NCI-H128 (cell line): Measurements from ENCODE around the gene PSMC5.
A peak's percentile ranks its signal among the peaks of the same experiment; 100 is the strongest.

Experiments used
- DNase-seq: peaks from one replicate; lab custom pipeline; 2025; ENCODE audit not compliant: unreplicated experiment; lab: John Stamatoyannopoulos, UW

The PSMC5 gene

DNA sequence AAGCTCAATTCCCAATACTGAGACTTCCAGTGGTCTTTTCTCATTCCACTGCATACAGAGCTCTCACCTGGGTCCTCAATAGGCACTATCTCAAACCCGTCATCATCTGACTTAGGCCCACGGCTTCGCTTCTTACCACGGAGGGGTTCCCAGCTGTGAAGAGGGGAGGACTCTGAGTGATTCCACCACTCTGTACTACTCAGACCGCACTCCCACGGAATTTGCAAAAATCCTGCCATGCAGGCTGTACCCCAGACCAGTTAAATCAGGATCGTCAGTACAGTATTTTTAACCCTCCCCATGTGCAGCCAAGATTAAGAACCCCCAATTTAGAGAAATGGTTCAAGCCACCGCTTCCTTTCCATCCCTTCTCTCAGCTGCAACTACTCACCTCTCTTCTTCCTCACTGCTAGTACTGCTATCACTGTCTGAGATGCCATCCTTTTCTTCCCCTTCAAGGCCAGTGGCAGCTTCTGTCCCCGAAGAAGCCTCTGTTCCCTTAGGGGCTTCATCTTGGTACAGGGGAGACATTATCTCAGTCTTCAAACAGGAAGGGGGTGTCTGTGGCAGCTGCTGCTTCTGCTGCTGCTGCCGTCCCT is 6.2 kb upstream of the PSMC5 start:
- no peak for DNase-seq

DNA sequence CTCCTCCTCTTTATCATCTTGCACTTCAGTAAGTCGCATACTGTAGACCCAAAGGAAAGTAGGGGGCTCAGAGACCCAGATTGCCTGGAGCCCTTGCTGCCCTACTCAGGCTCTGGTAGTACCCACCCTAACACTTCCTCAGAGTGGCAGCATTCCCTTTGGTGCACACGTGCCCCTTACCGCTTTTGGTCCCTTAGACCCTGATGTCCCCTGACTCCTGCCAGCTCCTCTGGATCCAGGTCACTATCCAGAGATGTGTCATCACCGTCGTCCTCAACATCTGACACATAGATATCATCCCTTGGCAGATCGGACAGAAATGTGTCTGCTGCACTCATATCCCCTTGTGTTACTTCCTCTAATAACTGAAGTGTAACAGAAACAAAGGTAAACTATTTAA is 5.4 kb upstream of the PSMC5 start:
- DNase-seq = no peak

DNA sequence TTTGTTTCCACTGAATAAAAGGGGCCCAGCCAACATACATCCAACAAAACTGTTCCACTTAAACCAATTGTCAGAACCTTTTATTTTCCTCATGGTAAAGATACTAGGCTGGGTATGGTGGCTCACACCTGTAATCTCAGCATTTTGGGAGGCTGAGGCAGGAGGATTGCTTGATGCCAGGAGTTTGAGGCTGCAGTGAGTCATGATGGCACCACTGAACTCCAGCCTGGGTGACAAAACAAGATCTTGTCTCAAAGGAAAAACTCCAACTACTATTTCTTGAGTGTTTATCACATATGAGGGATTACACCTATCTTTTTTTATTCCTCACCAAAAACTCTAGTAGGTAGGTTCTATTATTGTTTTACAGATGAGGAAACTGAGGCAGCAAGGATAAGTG is 4.7 kb upstream of the PSMC5 start:
- no peak for DNase-seq

DNA sequence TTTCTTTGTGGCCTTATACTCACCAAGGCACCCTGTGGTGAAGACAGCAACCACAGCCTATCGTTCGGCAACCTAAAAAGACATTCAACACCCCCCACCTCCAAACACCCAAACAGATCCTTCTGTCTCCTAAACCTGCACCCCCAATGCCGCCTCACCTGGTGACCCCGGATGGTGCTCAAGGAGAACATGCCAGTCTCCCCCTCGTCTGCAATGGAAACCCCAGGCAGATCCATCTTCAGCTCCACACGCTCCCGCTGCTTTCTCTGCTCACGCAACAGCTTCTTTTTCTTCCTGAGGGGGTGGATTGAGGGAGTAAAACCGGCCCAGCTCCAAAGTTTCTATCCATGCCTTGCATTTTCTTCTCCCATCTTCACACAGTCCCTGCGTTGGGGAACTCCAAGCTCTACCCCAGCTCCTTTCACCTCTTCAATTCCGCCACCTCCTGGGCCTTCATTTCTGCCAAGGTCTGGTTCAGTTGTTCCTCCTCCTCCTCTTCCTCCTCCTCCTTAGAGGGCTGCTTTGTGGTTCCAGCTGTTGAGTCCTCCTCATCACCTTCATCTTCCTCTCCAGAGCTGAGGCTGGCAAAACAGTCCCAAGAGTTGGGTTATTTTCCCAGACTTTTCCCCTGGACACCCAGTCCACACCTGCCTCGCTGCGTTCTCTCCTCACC is 3.4 kb upstream of the PSMC5 start:
- no peak for DNase-seq

DNA sequence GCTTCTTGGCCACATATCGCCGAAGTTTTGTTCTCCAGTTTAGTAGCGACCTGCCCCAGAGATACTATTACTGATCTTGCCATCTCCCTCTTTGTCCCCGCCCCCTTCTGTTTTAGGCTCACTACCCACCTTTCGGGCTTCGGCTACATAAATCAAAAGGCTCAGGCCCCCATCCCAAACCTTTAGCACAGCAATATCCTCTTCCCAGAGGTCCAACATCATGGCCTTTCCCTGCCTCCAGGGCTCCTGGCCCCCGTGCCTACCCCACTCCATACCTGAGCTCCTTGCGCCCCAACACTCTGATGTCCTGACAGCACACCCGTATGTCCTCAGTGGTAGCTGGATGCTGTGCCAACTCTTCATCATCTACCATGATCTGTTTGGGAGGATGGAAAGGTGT is 2.9 kb upstream of the PSMC5 start:
- no peak for DNase-seq

DNA sequence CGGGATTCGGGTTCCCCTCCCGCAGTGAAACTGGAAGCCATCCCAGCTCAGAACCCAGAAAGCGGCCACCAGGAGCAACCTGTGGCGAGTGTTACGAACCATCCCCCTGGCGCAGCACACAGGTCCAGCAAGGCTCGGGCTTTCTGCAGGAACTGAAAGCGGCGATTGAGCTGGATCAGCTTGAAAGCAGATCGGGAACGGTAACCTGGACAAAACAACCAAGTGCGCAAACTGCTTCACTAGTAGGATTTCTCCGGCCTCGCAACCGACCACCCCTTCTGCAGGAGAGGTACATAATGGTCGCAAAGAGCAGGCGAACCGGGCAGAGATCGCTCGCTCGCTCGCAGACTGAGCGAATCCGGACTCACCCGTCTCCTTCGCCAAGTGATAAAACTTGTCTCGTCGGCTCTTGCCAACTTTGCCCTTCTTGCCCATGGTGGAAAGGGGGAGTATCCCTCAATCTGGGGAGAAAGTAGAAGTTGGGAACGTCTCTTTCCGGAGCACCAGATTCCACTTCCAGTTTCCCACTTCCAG is 696 bp upstream of the PSMC5 start:
- DNase-seq = no peak

DNA sequence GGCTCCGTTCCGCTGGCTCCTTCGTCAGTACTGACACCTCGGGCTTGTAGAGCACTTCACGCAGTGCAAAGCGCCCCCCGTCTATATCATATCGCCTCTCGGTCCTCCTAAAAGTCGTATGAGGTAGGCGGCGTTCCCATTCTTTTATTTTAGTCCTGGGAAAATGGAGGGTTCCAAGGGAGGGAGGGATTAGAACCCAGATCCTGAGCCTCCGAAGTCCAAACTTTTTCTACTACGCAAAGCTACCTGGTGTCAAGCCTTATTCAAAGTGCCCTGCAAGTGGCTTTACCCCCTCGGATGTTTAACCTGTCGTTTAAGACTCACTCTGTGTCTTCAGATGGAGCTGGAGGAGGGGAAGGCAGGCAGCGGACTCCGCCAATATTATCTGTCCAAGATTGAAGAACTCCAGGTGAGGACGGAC is 580 bp downstream of the PSMC5 start:
- DNase-seq = no peak

DNA sequence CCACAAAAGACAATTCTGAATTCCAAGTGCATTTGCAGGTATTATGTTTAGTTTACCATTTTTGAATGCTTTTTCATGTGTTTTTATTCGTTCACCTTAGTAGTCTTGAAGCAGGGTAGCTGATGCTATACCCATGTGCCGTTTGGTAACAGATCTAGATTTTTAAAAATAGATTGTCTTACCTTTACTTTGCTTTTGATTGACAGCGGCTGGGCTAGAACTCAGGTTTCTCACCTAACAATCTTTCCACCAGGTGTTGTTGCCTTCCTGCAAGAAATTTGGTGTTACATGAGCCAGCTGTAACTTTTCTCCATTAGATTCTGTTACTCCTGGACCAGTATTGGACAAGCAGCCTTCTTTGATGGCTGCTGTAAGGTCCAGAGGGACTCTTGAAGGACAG is 1.7 kb downstream of the PSMC5 start:
- no peak for DNase-seq

DNA sequence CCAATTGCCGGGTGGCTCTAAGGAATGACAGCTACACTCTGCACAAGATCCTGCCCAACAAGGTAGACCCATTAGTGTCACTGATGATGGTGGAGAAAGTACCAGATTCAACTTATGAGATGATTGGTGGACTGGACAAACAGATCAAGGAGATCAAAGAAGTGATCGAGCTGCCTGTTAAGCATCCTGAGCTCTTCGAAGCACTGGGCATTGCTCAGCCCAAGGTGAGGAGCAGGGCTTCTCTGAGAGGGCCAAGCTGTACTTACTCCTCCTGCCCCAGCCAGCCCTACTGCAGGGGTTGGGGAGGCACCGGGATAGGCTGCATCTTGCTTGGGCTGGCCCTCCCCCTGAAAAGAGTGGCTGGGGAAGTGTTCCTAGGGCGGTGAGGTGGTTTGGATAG is 3.0 kb downstream of the PSMC5 start:
- DNase-seq = no peak

DNA sequence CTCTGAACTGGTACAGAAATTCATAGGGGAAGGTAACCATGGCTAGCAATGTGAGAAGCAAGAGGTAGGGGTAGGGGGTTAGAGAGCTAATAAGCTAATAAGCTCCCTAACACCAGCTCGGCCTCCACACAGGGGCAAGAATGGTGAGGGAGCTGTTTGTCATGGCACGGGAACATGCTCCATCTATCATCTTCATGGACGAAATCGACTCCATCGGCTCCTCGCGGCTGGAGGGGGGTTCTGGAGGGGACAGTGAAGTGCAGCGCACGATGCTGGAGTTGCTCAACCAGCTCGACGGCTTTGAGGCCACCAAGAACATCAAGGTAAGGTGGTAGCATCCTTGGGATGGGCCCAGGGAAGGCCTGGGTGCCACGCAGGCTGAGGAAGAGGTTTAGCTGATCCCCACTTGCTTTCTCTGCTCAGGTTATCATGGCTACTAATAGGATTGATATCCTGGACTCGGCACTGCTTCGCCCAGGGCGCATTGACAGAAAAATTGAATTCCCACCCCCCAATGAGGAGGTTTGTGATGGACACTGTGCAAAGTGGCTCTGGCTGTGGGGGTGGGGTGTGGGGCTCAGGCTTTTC is 3.8 kb downstream of the PSMC5 start:
- DNase-seq = no peak

DNA sequence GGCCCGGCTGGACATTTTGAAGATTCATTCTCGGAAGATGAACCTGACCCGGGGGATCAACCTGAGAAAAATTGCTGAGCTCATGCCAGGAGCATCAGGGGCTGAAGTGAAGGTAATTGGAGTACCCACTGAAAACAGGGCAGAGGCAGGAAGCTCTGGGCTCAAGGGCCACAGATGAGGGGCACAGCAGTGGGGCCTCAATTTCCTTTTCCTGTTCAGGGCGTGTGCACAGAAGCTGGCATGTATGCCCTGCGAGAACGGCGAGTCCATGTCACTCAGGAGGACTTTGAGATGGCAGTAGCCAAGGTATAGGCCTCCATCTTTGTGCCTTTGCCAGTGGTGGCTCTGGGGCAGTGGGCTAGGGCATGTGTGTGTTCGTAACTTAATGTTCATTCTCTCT is 4.3 kb downstream of the PSMC5 start:
- DNase-seq = no peak

DNA sequence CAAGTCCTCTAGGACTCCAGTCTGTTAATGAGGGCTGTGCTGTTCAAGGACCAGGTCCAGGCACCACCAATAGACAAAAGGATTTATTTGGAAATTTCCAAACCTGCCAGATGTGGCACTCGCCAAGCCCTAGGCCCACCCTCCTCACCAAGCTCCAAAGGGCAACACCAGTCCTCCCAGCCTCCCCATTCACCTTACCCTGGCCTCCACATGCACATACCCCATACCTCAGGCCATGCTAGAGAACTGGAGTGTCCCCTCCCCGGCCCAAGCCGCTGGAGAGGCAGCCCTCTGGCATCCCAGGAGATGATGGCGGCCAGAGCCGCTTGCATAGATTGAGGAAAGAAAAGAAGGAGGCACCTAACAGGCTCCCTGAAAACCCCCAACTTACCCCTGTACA is 4.8 kb downstream of the PSMC5 start:
- no peak for DNase-seq

DNA sequence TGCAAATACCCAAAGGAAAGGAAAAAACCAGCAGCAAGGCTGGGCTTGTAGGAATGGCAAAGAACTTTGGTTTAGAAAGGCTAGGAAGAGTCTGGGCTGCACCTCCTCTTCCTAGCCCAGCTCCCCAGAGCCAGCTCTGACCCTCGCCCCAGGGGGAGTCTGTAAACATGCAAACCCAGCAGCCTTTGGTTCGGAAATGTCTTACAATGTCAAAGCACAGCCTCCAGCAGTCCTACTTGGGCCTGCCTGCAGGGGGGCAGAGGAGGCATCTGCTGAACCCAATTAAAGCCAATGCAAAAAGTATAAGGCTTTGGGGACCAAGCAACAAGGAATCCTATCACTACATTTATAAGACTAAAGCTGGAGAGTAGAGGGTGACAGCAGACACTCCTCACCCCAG is 5.2 kb downstream of the PSMC5 start:
- no peak for DNase-seq

DNA sequence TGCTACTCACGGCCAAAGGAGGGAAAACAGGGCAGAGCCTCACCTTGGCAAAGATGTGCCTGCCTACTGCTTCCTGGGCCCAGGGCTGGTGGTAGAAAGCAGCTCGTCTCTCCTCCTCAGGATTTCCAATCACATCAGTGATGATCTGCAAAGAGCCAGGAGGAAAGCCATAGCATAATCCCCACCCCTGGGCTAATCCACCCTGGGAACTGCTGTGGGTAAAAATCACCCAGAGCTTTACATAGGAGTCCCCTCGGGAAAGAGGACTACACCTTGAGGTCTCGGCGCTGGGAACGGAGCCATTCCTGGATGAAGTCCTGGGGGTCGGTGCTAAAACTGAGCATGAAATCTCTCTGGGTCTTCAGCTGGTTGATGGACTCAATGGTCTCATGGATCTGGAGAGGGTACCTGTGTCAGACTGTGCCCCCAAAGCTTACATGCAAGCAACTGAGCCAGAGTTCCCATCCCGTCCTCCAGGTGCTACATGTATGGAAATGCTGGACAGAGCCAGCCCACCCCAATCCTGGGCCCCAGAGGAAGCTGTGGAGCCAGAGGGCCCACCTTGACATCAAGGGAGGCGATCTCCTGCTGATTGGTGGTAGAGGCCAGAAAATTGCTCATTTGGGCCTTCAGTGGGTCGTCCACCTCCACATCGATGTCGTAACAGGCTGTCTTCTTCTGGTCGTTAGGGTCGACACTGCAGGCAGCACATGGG is 6.0 kb downstream of the PSMC5 start:
- no peak for DNase-seq

DNA sequence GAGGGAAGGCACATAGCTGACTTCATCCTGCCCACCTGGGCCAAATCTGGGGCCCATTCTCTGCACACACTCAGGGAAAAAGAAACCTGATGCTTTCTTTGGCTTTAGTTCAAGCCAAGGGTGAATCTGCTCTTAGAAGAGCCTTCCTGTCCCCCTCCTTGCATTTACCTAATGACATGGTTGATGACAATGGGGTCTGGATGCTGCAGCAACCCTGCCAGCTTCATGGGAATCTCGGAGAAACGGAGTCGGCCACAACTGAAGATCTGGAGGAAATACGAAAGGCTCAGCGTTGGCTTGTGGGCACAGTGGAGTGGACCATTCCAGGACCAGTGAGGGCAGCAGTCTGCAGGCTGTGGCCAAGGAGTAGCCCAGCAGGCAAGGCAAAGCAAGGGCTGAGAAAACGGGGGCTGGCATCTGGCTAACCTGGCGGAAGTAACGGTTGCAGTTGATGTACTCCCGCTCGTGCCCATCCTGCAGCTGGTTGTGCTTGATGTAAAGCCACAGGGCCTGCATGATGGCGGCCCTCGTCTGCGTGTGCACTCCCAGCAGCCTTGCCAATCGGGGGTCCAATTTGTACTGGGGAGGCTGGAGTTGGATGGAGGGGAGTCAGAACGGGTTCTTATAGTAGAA is 6.6 kb downstream of the PSMC5 start:
- no peak for DNase-seq

DNA sequence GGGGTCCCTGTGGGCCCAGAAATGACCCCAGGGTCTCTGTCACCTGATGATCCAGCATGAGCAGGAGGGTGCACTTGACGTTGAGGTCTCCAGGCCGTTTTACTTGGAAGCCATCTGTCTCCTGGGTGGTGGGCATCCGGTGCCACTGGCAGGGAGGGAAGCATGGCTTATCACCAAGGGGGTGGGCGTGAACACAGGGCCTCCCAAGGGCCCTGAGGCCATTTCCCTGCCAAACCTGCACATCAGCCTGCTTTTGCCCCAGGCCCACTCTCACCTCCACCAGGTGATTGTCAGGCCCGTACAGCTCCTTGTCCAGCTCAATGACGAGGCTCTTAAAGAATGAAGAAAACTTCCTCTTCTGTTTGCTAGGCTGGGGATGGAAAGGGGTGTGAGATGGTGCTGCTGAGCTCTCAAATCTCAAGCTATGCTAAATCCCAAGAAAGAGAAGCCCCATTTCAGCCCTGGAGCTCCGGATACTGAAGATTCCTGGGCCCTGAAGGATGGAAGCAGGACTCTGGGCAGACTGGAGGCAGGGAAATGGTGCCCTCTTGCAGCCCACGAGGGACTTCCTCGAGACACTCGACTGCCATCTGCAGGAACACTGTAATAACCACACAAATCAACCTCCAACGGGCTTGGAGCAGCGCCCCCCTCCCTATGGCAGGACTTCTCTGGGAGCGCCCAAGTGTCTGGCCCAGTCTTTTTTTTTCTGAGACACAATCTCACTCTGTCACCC is 7.4 kb downstream of the PSMC5 start:
- peak; percentile 15 for DNase-seq

DNA sequence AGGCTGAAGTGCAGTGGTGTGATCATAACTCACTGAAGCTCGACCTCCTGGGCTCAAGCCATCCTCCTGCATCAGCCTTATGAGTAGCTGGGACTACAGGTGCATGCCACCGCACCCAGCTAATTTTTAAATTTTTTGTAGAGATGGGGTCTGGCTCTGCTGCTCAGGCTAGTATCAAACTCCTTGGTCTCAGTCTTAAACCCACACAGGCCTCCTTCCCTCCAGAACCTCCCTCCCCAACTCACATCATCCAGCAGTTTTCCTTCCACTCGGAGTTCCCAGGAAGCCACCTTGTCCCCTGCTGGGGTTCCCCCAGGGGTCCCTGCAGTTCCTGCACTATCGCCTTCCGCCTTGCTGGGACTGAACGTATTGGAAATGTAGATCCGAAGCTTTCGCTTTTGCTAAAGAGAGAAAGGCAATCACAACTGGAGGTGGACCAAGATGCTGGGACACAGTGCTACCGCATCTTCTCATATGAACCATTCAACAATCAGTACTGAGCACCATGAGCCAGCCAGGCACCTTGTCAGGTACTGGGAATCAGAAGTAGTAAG is 8.0 kb downstream of the PSMC5 start:
- no peak for DNase-seq

DNA sequence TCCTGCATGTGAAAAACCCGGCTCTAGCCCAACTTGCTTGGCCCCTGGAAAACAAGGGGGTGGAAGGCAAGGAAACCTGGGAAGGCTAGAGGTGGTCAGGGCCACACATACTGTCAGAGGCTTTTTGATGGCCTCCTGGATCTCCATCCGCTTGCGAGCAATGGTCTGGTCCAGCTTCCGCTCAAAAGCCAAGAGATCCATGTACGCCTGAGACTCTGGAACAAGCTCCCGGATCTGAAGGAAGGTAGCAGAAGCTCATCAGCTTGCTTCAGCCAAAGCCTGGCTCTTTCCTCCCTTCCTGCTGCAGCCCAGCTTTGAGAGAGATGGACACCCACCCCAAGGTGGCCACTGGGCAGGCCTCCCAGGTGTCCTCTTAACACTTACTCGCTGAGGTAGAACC is 9.6 kb downstream of the PSMC5 start:
- no peak for DNase-seq

DNA sequence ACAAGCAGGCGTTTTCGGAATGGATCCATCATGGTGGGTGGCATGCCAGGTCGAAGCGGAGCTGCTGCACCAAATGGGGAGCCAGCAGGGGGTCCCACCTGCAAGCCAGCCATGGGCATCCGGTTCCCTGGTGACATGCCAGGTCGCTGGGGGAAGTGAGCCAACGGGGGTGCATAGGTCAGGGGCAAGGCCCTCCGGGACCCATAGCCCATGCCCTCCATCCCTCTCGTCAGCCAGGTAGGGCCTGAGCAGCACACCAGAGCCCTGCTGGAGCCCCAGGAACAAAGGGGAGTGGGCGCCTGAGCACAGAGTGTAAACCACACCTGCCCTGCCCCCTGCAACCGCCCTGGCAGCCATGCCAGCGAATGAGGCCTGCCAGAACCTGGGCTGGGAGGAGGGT is 10.2 kb downstream of the PSMC5 start:
- DNase-seq = no peak

DNA sequence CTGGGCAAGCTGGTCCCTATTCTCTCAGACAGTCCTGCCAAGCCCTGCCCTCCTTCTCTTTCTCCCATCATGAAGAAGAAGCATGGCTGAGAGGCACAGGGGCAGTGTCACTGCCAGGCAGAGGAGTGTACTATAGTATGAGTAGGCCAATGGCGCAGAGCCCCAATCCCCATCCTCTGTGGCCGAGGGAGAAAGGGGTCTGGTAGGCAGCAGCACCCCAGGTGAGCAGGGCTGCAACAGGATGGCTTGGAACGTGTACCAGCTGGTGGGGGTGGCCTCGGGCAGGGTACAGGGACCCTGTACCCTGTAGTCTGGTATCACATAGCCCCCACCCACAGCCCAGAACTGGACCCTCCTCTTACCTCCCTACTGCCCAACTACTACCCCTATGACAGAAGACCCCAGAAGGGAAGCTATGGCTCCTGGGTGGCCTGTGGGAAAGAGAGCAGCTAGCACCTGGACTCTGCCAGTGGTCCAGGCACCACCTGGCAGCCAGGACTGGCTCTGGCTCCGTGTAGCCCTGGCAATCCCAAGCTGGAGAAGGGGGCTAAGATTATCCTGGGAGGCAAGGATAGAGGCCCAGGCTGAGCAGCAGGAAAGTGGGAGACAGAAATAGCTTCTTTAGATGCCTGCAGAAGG is 10.8 kb downstream of the PSMC5 start:
- DNase-seq = no peak
